Measurements from ENCODE around the gene SLCO1A2.

SLCO1A2 gene

GRCh38 chr12:21350975-21351374 lies 16.3 kb upstream of the SLCO1A2 start:
- H3K9me2 ChIP-seq (replicated peaks; ENCODE audit: low read depth, low read length): no peaks in the 10 kb centered on the region
- H3K9me3 ChIP-seq (ENCODE audit: insufficient read depth, low read depth, low read length): no peaks in the 10 kb centered on the region
- no peaks in the 10 kb centered on the region for H4K20me1 ChIP-seq (ENCODE audit: insufficient read depth, low read length, poor library complexity, severe bottlenecking)
- no peak overlapping the region for H3K9ac ChIP-seq (ENCODE audit: low read depth, low read length, poor library complexity, severe bottlenecking)
- no peaks in the 10 kb centered on the region for H3K36me3 ChIP-seq (ENCODE audit: insufficient read depth, low read length)
- no peak overlapping the region for H3K4me2 ChIP-seq (ENCODE audit: low read depth, low read length, poor library complexity, severe bottlenecking)
- TF ChIP-seq CTCF (conservative IDR thresholded peaks at IDR 0.05; ENCODE audit: low read length) (no peak), EZH2phosphoT487 (IDR thresholded peaks at IDR 0.05; ENCODE audit: borderline replicate concordance) (no peak)
- H3K4me3 ChIP-seq (ENCODE audit: low read length, poor library complexity, severe bottlenecking): no peak overlapping the region
- H3F3A ChIP-seq (ENCODE audit: low read depth): no peaks in the 10 kb centered on the region
- H3K79me2 ChIP-seq (ENCODE audit: insufficient read depth, low read length): no peaks in the 10 kb centered on the region
- no peaks in the 10 kb centered on the region for H3K4me1 ChIP-seq (ENCODE audit: insufficient read depth, low read length, poor library complexity, severe bottlenecking)
- H2AFZ ChIP-seq (ENCODE audit: low read length): no peak overlapping the region
- no peaks in the 10 kb centered on the region for H3K27me3 ChIP-seq (ENCODE audit: insufficient read depth, low read length, poor library complexity, severe bottlenecking)

GRCh38 chr12:21346542-21347205 lies 12.0 kb upstream of the SLCO1A2 start:
- H3K79me2 ChIP-seq (ENCODE audit: insufficient read depth, low read length): no peaks in the 10 kb centered on the region
- H3K4me3 ChIP-seq (ENCODE audit: low read length, poor library complexity, severe bottlenecking): no peak overlapping the region
- no peaks in the 10 kb centered on the region for H3K27me3 ChIP-seq (ENCODE audit: insufficient read depth, low read length, poor library complexity, severe bottlenecking)
- H4K20me1 ChIP-seq (ENCODE audit: insufficient read depth, low read length, poor library complexity, severe bottlenecking): no peaks in the 10 kb centered on the region
- no peaks in the 10 kb centered on the region for H3K9me2 ChIP-seq (replicated peaks; ENCODE audit: low read depth, low read length)
- no peaks in the 10 kb centered on the region for H3K4me1 ChIP-seq (ENCODE audit: insufficient read depth, low read length, poor library complexity, severe bottlenecking)
- H3K4me2 ChIP-seq (ENCODE audit: low read depth, low read length, poor library complexity, severe bottlenecking): no peak overlapping the region
- H3K9ac ChIP-seq (ENCODE audit: low read depth, low read length, poor library complexity, severe bottlenecking): no peak overlapping the region
- no peaks in the 10 kb centered on the region for H3K36me3 ChIP-seq (ENCODE audit: insufficient read depth, low read length)
- no peaks in the 10 kb centered on the region for H3K9me3 ChIP-seq (ENCODE audit: insufficient read depth, low read depth, low read length)
- TF ChIP-seq EZH2phosphoT487 (IDR thresholded peaks at IDR 0.05; ENCODE audit: borderline replicate concordance) (no peak), CTCF (conservative IDR thresholded peaks at IDR 0.05; ENCODE audit: low read length) (no peak)
- no peaks in the 10 kb centered on the region for H3F3A ChIP-seq (ENCODE audit: low read depth)
- no peak overlapping the region for H2AFZ ChIP-seq (ENCODE audit: low read length)

- Histone ChIP-seq H2AFZ (ENCODE audit: low read length) (no peak overlapping the region), H3F3A (ENCODE audit: low read depth) (no peaks in the 10 kb centered on the region), H3K36me3 (ENCODE audit: insufficient read depth, low read length) (no peaks in the 10 kb centered on the region), H3K4me3 (ENCODE audit: low read length, poor library complexity, severe bottlenecking) (no peak overlapping the region), H3K4me2 (ENCODE audit: low read depth, low read length, poor library complexity, severe bottlenecking) (no peak overlapping the region), H3K27me3 (ENCODE audit: insufficient read depth, low read length, poor library complexity, severe bottlenecking) (no peaks in the 10 kb centered on the region), H3K9me2 (replicated peaks; ENCODE audit: low read depth, low read length) (no peaks in the 10 kb centered on the region), H4K20me1 (ENCODE audit: insufficient read depth, low read length, poor library complexity, severe bottlenecking) (no peaks in the 10 kb centered on the region), H3K79me2 (ENCODE audit: insufficient read depth, low read length) (no peaks in the 10 kb centered on the region), H3K9me3 (ENCODE audit: insufficient read depth, low read depth, low read length) (no peaks in the 10 kb centered on the region), H3K9ac (ENCODE audit: low read depth, low read length, poor library complexity, severe bottlenecking) (no peak overlapping the region), H3K4me1 (ENCODE audit: insufficient read depth, low read length, poor library complexity, severe bottlenecking) (no peaks in the 10 kb centered on the region)
- TF ChIP-seq CTCF (conservative IDR thresholded peaks at IDR 0.05; ENCODE audit: low read length) (no peak), EZH2phosphoT487 (IDR thresholded peaks at IDR 0.05; ENCODE audit: borderline replicate concordance) (no peak)
Observed at GRCh38 chr12:21343636-21344035, 8.9 kb upstream of the SLCO1A2 start.

Data from Loucy (cell line).